ENCODE data around the gene SLC39A11. TPM values are rescaled to one million over a fixed set of nuclear protein-coding genes. Genes with fewer than 3 reads are reported as not detected.

The SLC39A11 gene
- total and polyA plus RNA-seq, 2 of the 13 experiments (the other 11 are each of a cell fraction or from before 2014, with no cell fraction given): 17.2 to 31.5 TPM

GRCh38 chr17:72602517-72603419 lies 489.7 kb downstream of the SLC39A11 start (continued):
- TF ChIP-seq HBP1 (CRISPR knock-in tag; IDR thresholded peaks at IDR 0.05; ENCODE audit: low read depth) (0 out of 2 replicates have a peak, but pooled peaks have one; percentile 7), ZBTB3 (CRISPR knock-in tag; IDR thresholded peaks at IDR 0.05; ENCODE audit: borderline replicate concordance, low read depth) (no peak), EEA1 (CRISPR knock-in tag; IDR thresholded peaks at IDR 0.05; ENCODE audit: borderline replicate concordance) (no peak), ZGPAT (CRISPR knock-in tag; IDR thresholded peaks at IDR 0.05) (peak; percentile 24; the same call in 1 of the 2 replicates), SP4 (CRISPR knock-in tag; IDR thresholded peaks at IDR 0.05) (peak; percentile 25; the same call in 1 of the 2 replicates), BHLHE40 (IDR thresholded peaks at IDR 0.05; ENCODE audit: low read length) (peak; percentile 45), GATAD1 (CRISPR knock-in tag; IDR thresholded peaks at IDR 0.05) (0 out of 2 replicates have a peak, but pooled peaks have one; percentile 14), MAX (IDR thresholded peaks at IDR 0.05) (peak; percentile 44; the same call in 1 of the 2 replicates), ZNF816 (CRISPR knock-in tag; IDR thresholded peaks at IDR 0.05; ENCODE audit: borderline replicate concordance) (no peak), RXRA (CRISPR knock-in tag; IDR thresholded peaks at IDR 0.05) (peak; percentile 66), HOXA5 (CRISPR knock-in tag; IDR thresholded peaks at IDR 0.05) (no peak), FOSL2 (CRISPR knock-in tag; IDR thresholded peaks at IDR 0.05) (peak; percentile 14), NFYB (CRISPR knock-in tag; IDR thresholded peaks at IDR 0.05) (no peak), BRD4 (CRISPR knock-in tag; IDR thresholded peaks at IDR 0.05) (0 out of 2 replicates have a peak, but pooled peaks have one; percentile 37), ZNF773 (CRISPR knock-in tag; IDR thresholded peaks at IDR 0.05; ENCODE audit: borderline replicate concordance) (no peak), ZNF687 (CRISPR knock-in tag; IDR thresholded peaks at IDR 0.05) (peak; percentile 31), ETV5 (CRISPR knock-in tag; IDR thresholded peaks at IDR 0.05; ENCODE audit: borderline replicate concordance) (0 out of 2 replicates have a peak, but pooled peaks have one; percentile 24), RARA (CRISPR knock-in tag; IDR thresholded peaks at IDR 0.05) (peak; percentile 62), MAFF (IDR thresholded peaks at IDR 0.05; ENCODE audit: low read depth, low read length) (peak; percentile 44; the same call in 1 of the 2 replicates), RBFOX2 (IDR thresholded peaks at IDR 0.05; ENCODE audit: low read depth, low read length) (no peak), MYC (CRISPR knock-in tag; IDR thresholded peaks at IDR 0.05; ENCODE audit: borderline replicate concordance) (0 out of 2 replicates have a peak, but pooled peaks have one; percentile 17), TEAD3 (CRISPR knock-in tag; optimal IDR thresholded peaks at IDR 0.05; ENCODE audit: borderline replicate concordance) (peak; percentile 10)

Data from HepG2 (cell line).